Endometrial microvascular endothelial cells (primary cell): ENCODE data around the gene ATIC. TPM values are rescaled to one million over a fixed set of nuclear protein-coding genes. Genes with fewer than 3 reads are reported as not detected.

Experiments
- in situ Hi-C: cut with HindIII; loops from 2 replicates; pipeline ENCODE4 v1.10.0; 2017; ENCODE audit warnings: low sequenced_read_pairs, low pct_unique_long_range_greater_than_20kb; ENCODE audit errors: inconsistent ontology term
- total RNA-seq: library from RNA; depleted of rRNA; stranded (reverse); fragments of >200 nt; gene quantifications from one replicate; pipeline ENCODE4 v1.2.3, GENCODE V29; 2015; ENCODE audit errors: inconsistent ontology term

Gene ATIC
- total RNA-seq, 1 donor from 2014 or later: 36.2 TPM

GRCh38 chr2:215370112-215370965, 58.5 kb downstream of the ATIC start:
- in situ Hi-C loops: no loop called here

- in situ Hi-C loops: no loop called here
Measured at GRCh38 chr2:215371915-215372897, 60.3 kb downstream of the ATIC start.

GRCh38 chr2:215372968-215373649, 61.2 kb downstream of the ATIC start:
- in situ Hi-C loops: no loop called here

GRCh38 chr2:215374002-215374401, 62.1 kb downstream of the ATIC start:
- in situ Hi-C loops: no loop called here

GRCh38 chr2:215374642-215375466, 63.0 kb downstream of the ATIC start:
- in situ Hi-C loops: no loop called here

- in situ Hi-C loops: no loop called here
Measured at GRCh38 chr2:215375467-215375830, 63.6 kb downstream of the ATIC start.

GRCh38 chr2:215376103-215376780, 64.4 kb downstream of the ATIC start:
- in situ Hi-C loops: no loop called here

- in situ Hi-C loops: no loop called here
Measured at GRCh38 chr2:215377283-215377682, 65.4 kb downstream of the ATIC start.

- in situ Hi-C loops: no loop called here
Measured at GRCh38 chr2:215378045-215378444, 66.2 kb downstream of the ATIC start.

- in situ Hi-C loops: no loop called here
Measured at GRCh38 chr2:215379039-215379438, 67.2 kb downstream of the ATIC start.

GRCh38 chr2:215379948-215380347, 68.1 kb downstream of the ATIC start:
- in situ Hi-C loops: no loop called here

- in situ Hi-C loops: no loop called here
Measured at GRCh38 chr2:215380699-215381098, 68.8 kb downstream of the ATIC start.

- in situ Hi-C loops: no loop called here
Measured at GRCh38 chr2:215382011-215382410, 70.2 kb downstream of the ATIC start.

GRCh38 chr2:215382480-215382879, 70.6 kb downstream of the ATIC start:
- in situ Hi-C loops: no loop called here

- in situ Hi-C loops: no loop called here
Measured at GRCh38 chr2:215383652-215384279, 71.9 kb downstream of the ATIC start.

- in situ Hi-C loops: no loop called here
Measured at GRCh38 chr2:215384710-215385109, 72.9 kb downstream of the ATIC start.

- in situ Hi-C loops: no loop called here
Measured at GRCh38 chr2:215386566-215386965, 74.7 kb downstream of the ATIC start.
